ENCODE measurements around the gene IGFBP6.

Gene IGFBP6

GRCh38 chr12:53074999-53075370 is 22.5 kb upstream of the IGFBP6 start:
- no peak for DNase-seq (ENCODE audit: extremely low read depth, insufficient read length)
- TF ChIP-seq CTCF (IDR thresholded peaks at IDR 0.05; ENCODE audit: insufficient read depth, low read length, poor library complexity, severe bottlenecking): no peak
- H3K27me3 ChIP-seq (replicated peaks; ENCODE audit: control insufficient read depth, insufficient read depth, low read length): no peaks in the 10 kb centered on the region
- H3K36me3 ChIP-seq (ENCODE audit: control insufficient read depth, insufficient read depth, low read length): peaks cover 22% of the 10 kb centered on the region
- no peak overlapping the region for H3K4me3 ChIP-seq (replicated peaks; ENCODE audit: low read depth, low read length)

- Histone ChIP-seq H3K4me3 (replicated peaks; ENCODE audit: low read depth, low read length) (no peak overlapping the region), H3K27me3 (replicated peaks; ENCODE audit: control insufficient read depth, insufficient read depth, low read length) (no peaks in the 10 kb centered on the region), H3K36me3 (ENCODE audit: control insufficient read depth, insufficient read depth, low read length) (peaks cover 20% of the 10 kb centered on the region)
- no peak for DNase-seq (ENCODE audit: extremely low read depth, insufficient read length)
- TF ChIP-seq CTCF (IDR thresholded peaks at IDR 0.05; ENCODE audit: insufficient read depth, low read length, poor library complexity, severe bottlenecking): no peak
Observed at GRCh38 chr12:53076461-53076860, 21.0 kb upstream of the IGFBP6 start.

GRCh38 chr12:53077030-53077429 is 20.4 kb upstream of the IGFBP6 start:
- no peak for TF ChIP-seq CTCF (IDR thresholded peaks at IDR 0.05; ENCODE audit: insufficient read depth, low read length, poor library complexity, severe bottlenecking)
- Histone ChIP-seq H3K36me3 (ENCODE audit: control insufficient read depth, insufficient read depth, low read length) (peaks cover 20% of the 10 kb centered on the region), H3K27me3 (replicated peaks; ENCODE audit: control insufficient read depth, insufficient read depth, low read length) (no peaks in the 10 kb centered on the region), H3K4me3 (replicated peaks; ENCODE audit: low read depth, low read length) (no peak overlapping the region)
- DNase-seq (ENCODE audit: extremely low read depth, insufficient read length): no peak

GRCh38 chr12:53078425-53079225 is 18.8 kb upstream of the IGFBP6 start:
- Histone ChIP-seq H3K4me3 (replicated peaks; ENCODE audit: low read depth, low read length) (peak overlapping the region; percentile 88), H3K27me3 (replicated peaks; ENCODE audit: control insufficient read depth, insufficient read depth, low read length) (no peaks in the 10 kb centered on the region), H3K36me3 (ENCODE audit: control insufficient read depth, insufficient read depth, low read length) (peaks cover 14% of the 10 kb centered on the region)
- DNase-seq (ENCODE audit: extremely low read depth, insufficient read length): no peak
- no peak for TF ChIP-seq CTCF (IDR thresholded peaks at IDR 0.05; ENCODE audit: insufficient read depth, low read length, poor library complexity, severe bottlenecking)

GRCh38 chr12:53079226-53080117 is 18.0 kb upstream of the IGFBP6 start, which contains the start of gene SPRYD3:
SPRYD3 (minus strand) TSS chr12:53079390; CDS start chr12:53079333, 57 bp downstream.
- Histone ChIP-seq H3K36me3 (ENCODE audit: control insufficient read depth, insufficient read depth, low read length) (peaks cover 12% of the 10 kb centered on the region), H3K27me3 (replicated peaks; ENCODE audit: control insufficient read depth, insufficient read depth, low read length) (no peaks in the 10 kb centered on the region), H3K4me3 (replicated peaks; ENCODE audit: low read depth, low read length) (peak within 1 kb of the TSS; percentile 88)
- TF ChIP-seq CTCF (IDR thresholded peaks at IDR 0.05; ENCODE audit: insufficient read depth, low read length, poor library complexity, severe bottlenecking): no peak
- DNase-seq (ENCODE audit: extremely low read depth, insufficient read length): peak; percentile 97

All from GM06990 (cell line).